Measurements from ENCODE around the gene POLR3G.

POLR3G gene

DNA sequence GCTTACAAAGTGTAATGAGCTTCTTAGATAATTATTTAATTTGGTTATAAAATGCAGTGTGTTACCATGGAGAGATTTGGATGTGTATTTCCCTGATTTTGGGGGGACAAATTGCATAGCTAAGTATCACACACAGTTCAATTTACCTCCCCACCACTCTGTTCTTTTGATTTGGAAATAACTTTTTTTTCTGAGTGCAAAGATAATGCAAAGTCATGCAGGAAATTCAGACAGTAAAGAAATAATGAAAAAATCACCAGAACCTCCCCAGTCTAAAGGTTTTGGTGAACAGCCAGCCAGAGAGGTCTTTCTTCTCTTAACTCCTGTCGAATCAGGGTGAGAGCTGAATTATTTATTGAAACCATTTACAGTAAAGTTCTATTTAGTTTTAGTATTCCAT lies 87.1 kb downstream of the POLR3G start:
- no peak for DNase-seq (ENCODE audit: extremely low read depth, low read depth)
- no peak overlapping the region for H3K4me3 ChIP-seq (replicated peaks; ENCODE audit: low read depth, low read length)
- TF ChIP-seq, protein P1, sequence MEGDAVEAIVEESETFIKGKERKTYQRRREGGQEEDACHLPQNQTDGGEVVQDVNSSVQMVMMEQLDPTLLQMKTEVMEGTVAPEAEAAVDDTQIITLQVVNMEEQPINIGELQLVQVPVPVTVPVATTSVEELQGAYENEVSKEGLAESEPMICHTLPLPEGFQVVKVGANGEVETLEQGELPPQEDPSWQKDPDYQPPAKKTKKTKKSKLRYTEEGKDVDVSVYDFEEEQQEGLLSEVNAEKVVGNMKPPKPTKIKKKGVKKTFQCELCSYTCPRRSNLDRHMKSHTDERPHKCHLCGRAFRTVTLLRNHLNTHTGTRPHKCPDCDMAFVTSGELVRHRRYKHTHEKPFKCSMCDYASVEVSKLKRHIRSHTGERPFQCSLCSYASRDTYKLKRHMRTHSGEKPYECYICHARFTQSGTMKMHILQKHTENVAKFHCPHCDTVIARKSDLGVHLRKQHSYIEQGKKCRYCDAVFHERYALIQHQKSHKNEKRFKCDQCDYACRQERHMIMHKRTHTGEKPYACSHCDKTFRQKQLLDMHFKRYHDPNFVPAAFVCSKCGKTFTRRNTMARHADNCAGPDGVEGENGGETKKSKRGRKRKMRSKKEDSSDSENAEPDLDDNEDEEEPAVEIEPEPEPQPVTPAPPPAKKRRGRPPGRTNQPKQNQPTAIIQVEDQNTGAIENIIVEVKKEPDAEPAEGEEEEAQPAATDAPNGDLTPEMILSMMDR (IDR thresholded peaks at IDR 0.05; ENCODE audit: low read depth, low read length, missing control alignments) = no peak

DNA sequence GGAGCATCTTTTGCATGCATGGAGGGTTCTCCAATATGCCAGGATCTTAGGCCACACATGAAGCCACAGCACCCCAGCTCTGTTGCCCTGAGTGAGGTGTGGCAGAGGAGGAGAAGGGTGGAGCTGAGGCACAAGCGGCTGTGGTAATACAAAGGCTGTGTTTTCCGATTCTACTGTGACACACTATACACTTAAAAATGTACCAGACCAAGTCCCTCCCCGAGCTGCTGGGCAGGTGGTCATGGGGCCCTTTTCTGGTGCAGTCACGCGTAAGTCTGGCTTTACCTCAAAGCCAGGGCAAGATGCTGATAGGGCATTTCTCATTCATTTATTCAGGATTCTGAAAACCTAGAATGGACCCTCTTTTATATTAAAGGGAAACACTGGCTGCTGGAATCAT lies 87.7 kb downstream of the POLR3G start:
- TF ChIP-seq, protein P1 (IDR thresholded peaks at IDR 0.05; ENCODE audit: low read depth, low read length, missing control alignments) = no peak
- H3K4me3 ChIP-seq (replicated peaks; ENCODE audit: low read depth, low read length) = no peak overlapping the region
- no peak for DNase-seq (ENCODE audit: extremely low read depth, low read depth)

- TF ChIP-seq, protein P1 (IDR thresholded peaks at IDR 0.05; ENCODE audit: low read depth, low read length, missing control alignments) = no peak
- DNase-seq (ENCODE audit: extremely low read depth, low read depth) = no peak
- no peak overlapping the region for H3K4me3 ChIP-seq (replicated peaks; ENCODE audit: low read depth, low read length)
These were observed 88.4 kb downstream of the POLR3G start for GRCh38 chr5:90563108-90563507.

Measured in HFF-Myc (cell line).